ENCODE results near the gene CAMSAP1. TPM values are rescaled to one million over a fixed set of nuclear protein-coding genes. Genes with fewer than 3 reads are reported as not detected.
"Not testable (repeated sequence)": the region's sequence is repeated elsewhere in the genome, so short reads cannot be mapped to it uniquely, and the experiment has no call there.

The CAMSAP1 gene
- total and polyA plus RNA-seq, 3 donors from 2014 or later = 44.1 to 102 (median 93.7) TPM

DNA sequence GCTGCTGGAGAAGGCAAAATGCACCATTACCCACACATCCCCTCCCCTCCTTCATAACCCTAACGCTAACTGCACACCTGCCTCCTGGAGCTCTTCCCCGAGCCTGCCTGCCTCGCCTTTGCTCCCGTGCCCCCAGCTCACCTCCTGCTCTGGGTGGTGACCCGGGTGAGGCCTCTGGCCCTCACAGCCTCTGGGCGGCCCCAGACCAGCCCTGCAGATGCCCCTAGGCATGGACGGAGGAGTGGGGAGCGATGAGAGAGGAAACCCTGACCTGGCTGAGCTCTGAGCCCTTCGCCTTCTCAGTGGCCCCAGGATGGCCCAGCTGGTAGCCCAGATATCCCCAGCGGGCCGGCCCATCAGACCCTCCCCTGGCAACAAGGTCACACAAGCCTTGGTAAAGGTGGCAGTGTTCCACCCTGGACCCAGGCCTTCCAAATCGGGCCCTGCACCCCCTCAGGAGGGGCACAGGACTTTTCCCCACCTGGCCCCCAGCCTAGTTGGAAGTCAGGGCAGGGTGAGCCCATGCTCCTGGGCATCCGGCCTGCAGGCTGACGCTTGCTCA is 14.5 kb upstream of the CAMSAP1 start:
- no peak for TF ChIP-seq POLR2A (IDR thresholded peaks at IDR 0.05)
- TF ChIP-seq, protein P1, sequence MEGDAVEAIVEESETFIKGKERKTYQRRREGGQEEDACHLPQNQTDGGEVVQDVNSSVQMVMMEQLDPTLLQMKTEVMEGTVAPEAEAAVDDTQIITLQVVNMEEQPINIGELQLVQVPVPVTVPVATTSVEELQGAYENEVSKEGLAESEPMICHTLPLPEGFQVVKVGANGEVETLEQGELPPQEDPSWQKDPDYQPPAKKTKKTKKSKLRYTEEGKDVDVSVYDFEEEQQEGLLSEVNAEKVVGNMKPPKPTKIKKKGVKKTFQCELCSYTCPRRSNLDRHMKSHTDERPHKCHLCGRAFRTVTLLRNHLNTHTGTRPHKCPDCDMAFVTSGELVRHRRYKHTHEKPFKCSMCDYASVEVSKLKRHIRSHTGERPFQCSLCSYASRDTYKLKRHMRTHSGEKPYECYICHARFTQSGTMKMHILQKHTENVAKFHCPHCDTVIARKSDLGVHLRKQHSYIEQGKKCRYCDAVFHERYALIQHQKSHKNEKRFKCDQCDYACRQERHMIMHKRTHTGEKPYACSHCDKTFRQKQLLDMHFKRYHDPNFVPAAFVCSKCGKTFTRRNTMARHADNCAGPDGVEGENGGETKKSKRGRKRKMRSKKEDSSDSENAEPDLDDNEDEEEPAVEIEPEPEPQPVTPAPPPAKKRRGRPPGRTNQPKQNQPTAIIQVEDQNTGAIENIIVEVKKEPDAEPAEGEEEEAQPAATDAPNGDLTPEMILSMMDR (IDR thresholded peaks at IDR 0.05) = no peak
- H3K27me3 ChIP-seq = no peaks in the 10 kb centered on the region
- H3K36me3 ChIP-seq (ENCODE audit: low read depth, missing control alignments) = no peaks in the 10 kb centered on the region
- no peak for DNase-seq
- no peak overlapping the region for H3K27ac ChIP-seq
- H3K4me3 ChIP-seq = no peak overlapping the region
- no peaks in the 10 kb centered on the region for H3K4me1 ChIP-seq
- no peaks in the 10 kb centered on the region for H3K9me3 ChIP-seq
- 79 to 81% methylated on average over 8 to 14 of the region's 14 CpGs for WGBS, 2 donors
- intact Hi-C loops (cut with DNase I; ENCODE audit: low total_unique reads) = no loop called here

DNA sequence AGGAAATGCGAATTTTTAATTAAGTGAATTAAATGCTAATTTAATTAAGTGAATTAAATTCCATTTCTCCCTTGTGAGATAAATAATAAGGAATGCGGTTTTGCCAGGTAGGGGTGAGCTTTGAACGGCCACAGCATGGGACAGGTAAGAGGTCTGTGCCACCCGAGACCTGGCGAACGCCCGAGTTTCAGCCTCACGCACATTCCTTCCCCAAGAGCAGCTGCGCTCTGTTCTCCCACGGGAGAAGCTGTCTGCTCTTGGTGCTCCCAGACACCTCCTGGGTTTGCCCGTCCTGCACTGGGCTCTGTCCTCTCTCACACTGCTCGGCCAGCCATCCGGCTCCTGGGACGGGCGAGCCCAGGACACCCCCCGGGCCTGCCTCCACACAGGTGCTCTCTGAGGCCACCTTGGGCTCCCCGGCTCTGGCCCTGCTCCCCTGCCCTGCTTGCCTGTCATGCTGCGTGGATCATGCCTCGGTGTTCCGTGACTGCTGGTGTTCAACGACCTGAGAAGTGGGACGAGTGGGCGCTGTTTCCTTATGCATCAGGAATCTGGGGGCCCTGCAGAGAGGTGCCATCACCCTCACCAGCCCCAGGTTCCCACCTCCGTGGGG is 13.7 kb upstream of the CAMSAP1 start:
- Histone ChIP-seq H3K27me3 (no peaks in the 10 kb centered on the region), H3K9me3 (no peaks in the 10 kb centered on the region), H3K27ac (no peak overlapping the region), H3K4me1 (no peaks in the 10 kb centered on the region), H3K4me3 (no peak overlapping the region), H3K36me3 (ENCODE audit: low read depth, missing control alignments) (no peaks in the 10 kb centered on the region)
- DNase-seq = no peak
- intact Hi-C loops (cut with DNase I; ENCODE audit: low total_unique reads) = no loop called here
- 55 to 79% methylated on average over 15 to 24 of the region's 24 CpGs for WGBS, 2 donors
- TF ChIP-seq, protein P1 (IDR thresholded peaks at IDR 0.05) = no peak
- TF ChIP-seq POLR2A (IDR thresholded peaks at IDR 0.05) = no peak

DNA sequence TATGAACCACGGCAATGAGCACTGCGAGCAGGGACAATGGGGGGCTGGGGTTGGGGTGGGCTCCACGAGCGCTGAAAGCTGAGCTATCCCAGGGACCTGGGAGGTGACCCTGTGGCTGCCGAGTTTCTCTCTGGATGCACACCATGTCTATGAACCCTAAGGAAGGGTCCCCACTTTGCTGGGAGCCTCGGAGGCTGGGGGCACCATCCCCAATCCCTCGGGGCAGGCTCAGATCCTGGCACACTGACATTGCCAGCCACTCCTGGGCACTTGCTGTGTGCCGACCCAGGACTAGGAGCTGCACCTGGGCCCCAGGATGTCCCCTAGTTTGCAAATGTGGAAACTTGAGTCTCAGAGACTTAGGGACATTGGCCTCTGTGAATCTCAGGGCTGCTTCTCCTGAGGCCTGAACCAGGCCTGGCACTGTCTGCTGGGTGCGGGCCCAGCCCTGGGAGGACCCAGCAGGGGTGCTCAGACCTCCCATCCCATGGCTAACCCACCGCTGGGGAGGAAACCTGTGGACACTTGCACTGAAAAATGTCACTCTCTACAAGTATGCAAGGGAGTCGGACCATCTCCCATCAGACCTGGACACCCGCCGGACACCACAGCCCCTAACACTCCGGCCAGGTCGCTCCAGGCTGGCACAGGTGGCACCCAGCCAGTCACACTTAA is 13.0 kb upstream of the CAMSAP1 start:
- no peak overlapping the region for H3K4me3 ChIP-seq
- WGBS, 2 donors = 92% methylated on average over 10 to 15 of the region's 15 CpGs
- intact Hi-C loops (cut with DNase I; ENCODE audit: low total_unique reads) = no loop called here
- H3K27me3 ChIP-seq = no peaks in the 10 kb centered on the region
- no peaks in the 10 kb centered on the region for H3K9me3 ChIP-seq
- DNase-seq = no peak
- no peaks in the 10 kb centered on the region for H3K36me3 ChIP-seq (ENCODE audit: low read depth, missing control alignments)
- no peak overlapping the region for H3K27ac ChIP-seq
- no peaks in the 10 kb centered on the region for H3K4me1 ChIP-seq
- TF ChIP-seq POLR2A (IDR thresholded peaks at IDR 0.05) = no peak
- TF ChIP-seq, protein P1 (IDR thresholded peaks at IDR 0.05) = no peak

DNA sequence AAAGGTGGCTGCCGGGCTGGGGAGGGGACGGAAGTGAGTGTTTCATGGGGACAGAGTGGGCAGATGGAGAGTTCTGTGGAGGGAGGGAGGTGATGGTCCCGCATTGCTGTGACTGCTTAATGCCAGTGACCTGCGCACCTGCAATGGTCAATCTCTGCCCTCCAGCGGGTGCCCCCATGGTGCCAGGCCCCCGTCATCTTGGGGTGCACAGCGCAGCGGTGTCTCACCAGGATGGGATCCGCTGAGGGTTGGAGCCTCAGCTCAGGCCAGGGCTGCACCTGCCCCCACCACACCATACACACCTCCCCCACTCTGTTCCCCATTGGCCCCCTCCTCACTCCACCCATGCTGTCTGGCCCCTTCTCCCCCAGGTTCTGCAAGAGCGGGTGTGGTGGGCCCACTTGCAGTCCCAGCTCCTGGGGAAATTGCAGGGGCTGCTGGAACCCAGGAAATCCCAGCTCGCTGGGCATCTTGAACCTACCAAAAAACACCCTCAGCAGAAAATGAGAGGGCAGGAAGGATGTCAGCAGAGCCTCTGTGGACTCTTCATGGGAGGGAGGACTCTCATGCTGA is 12.1 kb upstream of the CAMSAP1 start:
- TF ChIP-seq POLR2A (IDR thresholded peaks at IDR 0.05) = no peak
- TF ChIP-seq, protein P1 (IDR thresholded peaks at IDR 0.05) = no peak
- no peak for DNase-seq
- no peaks in the 10 kb centered on the region for H3K9me3 ChIP-seq
- H3K4me1 ChIP-seq = no peaks in the 10 kb centered on the region
- H3K27ac ChIP-seq = no peak overlapping the region
- intact Hi-C loops (cut with DNase I; ENCODE audit: low total_unique reads) = no loop called here
- no peak overlapping the region for H3K4me3 ChIP-seq
- no peaks in the 10 kb centered on the region for H3K36me3 ChIP-seq (ENCODE audit: low read depth, missing control alignments)
- 95 to 96% methylated on average over 9 to 11 of the region's 11 CpGs for WGBS, 2 donors
- H3K27me3 ChIP-seq = no peaks in the 10 kb centered on the region

GRCh38 chr9:135916227-135916626 is 8.9 kb upstream of the CAMSAP1 start:
- H3K9me3 ChIP-seq; H3K27me3 ChIP-seq; H3K4me1 ChIP-seq; DNase-seq; H3K27ac ChIP-seq; H3K4me3 ChIP-seq; intact Hi-C loops (cut with DNase I; ENCODE audit: low total_unique reads); H3K36me3 ChIP-seq (ENCODE audit: low read depth, missing control alignments): not testable (repeated sequence)
- 83 to 93% methylated on average over 12 of the region's 12 CpGs for WGBS, 2 donors
